Activated CD8-positive, alpha-beta memory T cell treated with anti-CD3 and anti-CD28 coated beads, Interleukin-2, amount 10 ng/mL, durations not matched to agents 7 days and 5 days (primary cell): ENCODE results near the gene LCE3D. TPM values are rescaled to one million over a fixed set of nuclear protein-coding genes. Genes with fewer than 3 reads are reported as not detected.
"Not testable (repeated sequence)": the region's sequence is repeated elsewhere in the genome, so short reads cannot be mapped to it uniquely, and the experiment has no call there.

ENCODE experiments used
- ATAC-seq: fragments of 150-1000 bp; cut with Tn5 transposase; one replicate; pipeline ENCODE4 v1.10.0; 2021; ENCODE audit warnings: moderate library complexity
- CTCF ChIA-PET: fragments of 350-600 bp; sonication (Branson Sonifier 250); formaldehyde crosslinking; loops from one replicate; lab custom pipeline; 2021; ENCODE audit warnings: antibody characterized with exemption; lab: Charles Lee
- DNase-seq: peaks from one replicate; pipeline ENCODE4 v3.0.0-alpha.2; 2020
- H3K27ac Mint-ChIP-seq: one replicate; pipeline ENCODE4 v1.8.0; 2021; ENCODE audit warnings: mild to moderate bottlenecking, mixed read lengths
- H3K27me3 Mint-ChIP-seq: one replicate; pipeline ENCODE4 v1.8.0; 2021; ENCODE audit warnings: mixed read lengths
- H3K36me3 Mint-ChIP-seq: one replicate; pipeline ENCODE4 v1.8.0; 2021; ENCODE audit warnings: mild to moderate bottlenecking, mixed read lengths
- H3K4me1 Mint-ChIP-seq: one replicate; pipeline ENCODE4 v1.8.0; 2021; ENCODE audit warnings: mixed read lengths
- H3K4me3 Mint-ChIP-seq: one replicate; pipeline ENCODE4 v1.8.0; 2021; ENCODE audit warnings: mild to moderate bottlenecking, moderate library complexity, mixed read lengths
- H3K9me3 Mint-ChIP-seq: one replicate; pipeline ENCODE4 v1.8.0; 2022; ENCODE audit warnings: low read depth, mixed read lengths
- total RNA-seq, 2 experiments: library from RNA; stranded (reverse); gene quantifications; one replicate each; pipeline ENCODE4 v1.2.3, GENCODE V29; 2021

The LCE3D gene, protein sequence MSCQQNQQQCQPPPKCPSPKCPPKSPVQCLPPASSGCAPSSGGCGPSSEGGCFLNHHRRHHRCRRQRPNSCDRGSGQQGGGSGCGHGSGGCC
- not detected for total RNA-seq

DNA sequence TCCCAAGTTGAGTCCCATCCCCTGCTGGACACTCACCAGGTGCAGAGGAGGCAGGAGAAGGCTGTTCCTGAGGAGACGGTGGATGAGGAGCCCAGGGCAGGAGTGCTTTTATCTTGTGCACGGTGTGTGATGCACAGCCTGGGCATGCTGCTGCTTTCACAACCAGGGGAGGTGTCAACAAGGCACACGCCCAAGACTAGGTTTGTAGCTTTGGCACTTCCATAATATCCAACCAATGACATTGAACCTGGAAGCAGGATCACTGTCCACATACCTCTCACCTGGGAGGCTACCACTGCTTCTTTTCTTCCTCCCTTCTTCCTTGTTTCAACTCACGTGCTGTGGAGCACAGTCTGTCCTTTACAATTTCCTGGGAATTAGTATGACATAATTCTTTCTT is at the start of gene LCE3D:
Gene LCE3D, minus strand, starts transcription at position 84 of the 400 bp plus-strand sequence. CDS start 580 bp downstream, outside the sequence.
- no peaks in the 10 kb centered on the region for H3K9me3 Mint-ChIP-seq
- CTCF ChIA-PET, result no interaction called here
- no peak within 1 kb of the TSS for H3K27ac Mint-ChIP-seq
- H3K36me3 Mint-ChIP-seq, result peaks cover 2% of the 10 kb centered on the region
- no peak for DNase-seq
- no peak for ATAC-seq
- H3K4me1 Mint-ChIP-seq, result peaks cover 26% of the 10 kb centered on the region
- H3K4me3 Mint-ChIP-seq, result no peak within 1 kb of the TSS
- peaks cover 33% of the 10 kb centered on the region for H3K27me3 Mint-ChIP-seq

DNA sequence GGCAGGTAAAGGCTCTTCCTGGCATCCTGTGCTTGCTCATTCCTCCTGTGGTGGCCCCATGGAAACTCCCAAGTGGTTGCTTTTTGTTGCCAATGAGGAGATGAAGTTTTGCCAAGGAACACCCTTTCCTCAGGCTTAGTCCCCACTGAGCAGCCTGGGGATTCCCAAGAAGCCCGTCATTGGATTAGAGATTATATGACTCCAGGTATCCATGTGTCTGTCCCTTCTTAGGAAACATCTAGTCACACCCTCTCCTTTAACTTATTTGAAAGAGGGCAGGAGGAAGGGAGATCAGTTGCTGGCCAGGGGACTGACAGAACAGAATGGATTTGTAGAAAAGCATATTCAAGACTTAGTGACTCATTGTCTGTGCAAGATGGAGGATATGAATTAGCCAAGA is 46.4 kb upstream of the LCE3D start:
- ATAC-seq (no peak), DNase-seq (no peak)
- Mint-ChIP-seq H3K4me3 (no peak overlapping the region), H3K27me3 (peaks cover 23% of the 10 kb centered on the region), H3K27ac (no peak overlapping the region), H3K4me1 (peaks cover 7% of the 10 kb centered on the region), H3K36me3 (no peaks in the 10 kb centered on the region), H3K9me3 (no peaks in the 10 kb centered on the region)
- CTCF ChIA-PET, result no interaction called here

DNA sequence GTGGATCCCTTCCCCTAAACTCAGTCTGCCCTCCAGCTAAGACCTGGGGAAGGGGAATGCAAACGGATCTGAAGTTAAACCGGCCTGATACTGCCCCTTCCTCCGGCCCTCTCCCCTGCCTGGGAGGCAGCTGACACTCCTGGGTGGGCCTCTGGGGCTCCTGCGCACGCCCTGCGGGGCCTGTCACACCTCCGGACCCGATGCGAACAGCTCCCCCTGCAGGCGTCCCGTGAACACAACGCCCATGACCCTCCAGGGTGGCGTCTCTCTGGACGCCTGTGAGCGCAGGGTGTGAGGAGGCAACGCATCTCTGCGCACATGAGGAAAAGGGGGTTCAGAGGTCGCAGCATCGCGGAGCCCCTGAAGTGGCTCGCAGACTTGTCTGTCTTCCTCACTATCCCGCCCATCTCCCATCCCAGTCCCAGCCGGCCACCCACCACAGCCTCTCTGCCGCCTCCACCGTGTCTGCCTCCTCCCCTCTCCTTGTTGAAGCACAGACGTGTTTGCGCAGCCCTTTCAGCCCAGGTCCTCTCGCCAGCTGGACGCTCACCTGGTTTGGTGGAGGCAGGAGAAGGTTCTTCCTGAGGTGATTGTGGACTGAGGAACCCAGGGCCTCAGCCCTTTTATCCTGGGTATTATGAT is 43.0 kb upstream of the LCE3D start:
- DNase-seq (peak; percentile 41), ATAC-seq (peak; percentile 61)
- Mint-ChIP-seq H3K27ac (no peak overlapping the region), H3K27me3 (peaks cover 19% of the 10 kb centered on the region), H3K4me1 (peaks cover 7% of the 10 kb centered on the region), H3K36me3 (no peaks in the 10 kb centered on the region), H3K9me3 (peaks cover 4% of the 10 kb centered on the region), H3K4me3 (no peak overlapping the region)
- CTCF ChIA-PET, result interaction anchor here (2.2 kb wide), 1 partner anchor 45 kb away, joined by 8 read pairs; no protein-coding TSS in a partner anchor

- CTCF ChIA-PET, result interaction anchor here (2.2 kb wide), 1 partner anchor 45 kb away, joined by 8 read pairs; no protein-coding TSS in a partner anchor
- Mint-ChIP-seq H3K27ac (no peak within 1 kb of the TSS), H3K36me3 (no peaks in the 10 kb centered on the region), H3K4me3 (no peak within 1 kb of the TSS), H3K9me3 (peaks cover 4% of the 10 kb centered on the region), H3K4me1 (peaks cover 7% of the 10 kb centered on the region), H3K27me3 (peaks cover 19% of the 10 kb centered on the region)
- ATAC-seq (no peak), DNase-seq (peak; percentile 45)
These were observed 42.5 kb upstream of the LCE3D start, which contains the start of gene LCE3A for GRCh38 chr1:152622803-152623202. Gene LCE3A, minus strand, starts transcription at chr1:152623103. Its CDS starts 0 bp downstream, at chr1:152623103.

- no peak overlapping the region for H3K27ac Mint-ChIP-seq
- H3K4me1 Mint-ChIP-seq, result peaks cover 7% of the 10 kb centered on the region
- ATAC-seq (no peak), DNase-seq (no peak)
- H3K4me3 Mint-ChIP-seq, result no peak overlapping the region
- peaks cover 4% of the 10 kb centered on the region for H3K9me3 Mint-ChIP-seq
- no peaks in the 10 kb centered on the region for H3K36me3 Mint-ChIP-seq
- peaks cover 19% of the 10 kb centered on the region for H3K27me3 Mint-ChIP-seq
- CTCF ChIA-PET, result no interaction called here
These were observed 41.7 kb upstream of the LCE3D start for GRCh38 chr1:152621993-152622392.

DNA sequence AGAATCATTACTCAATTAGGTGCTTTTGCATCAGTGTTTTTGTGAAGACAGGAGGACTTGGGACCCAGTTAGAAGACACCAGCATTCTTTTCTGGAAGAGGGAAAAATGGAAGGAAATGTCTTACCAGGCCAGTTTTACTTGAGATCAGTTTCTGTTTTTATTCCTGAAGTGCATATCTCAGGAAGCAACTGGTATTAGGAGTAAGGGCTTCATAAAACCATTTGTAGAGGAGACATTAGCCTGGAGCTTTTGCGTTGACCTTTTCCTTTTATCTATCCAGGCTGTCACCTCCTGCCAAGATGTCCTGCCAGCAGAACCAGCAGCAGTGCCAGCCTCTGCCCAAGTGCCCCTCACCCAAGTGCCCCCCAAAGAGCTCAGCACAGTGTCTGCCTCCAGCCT is 33.2 kb upstream of the LCE3D start, which contains the start of gene LCE3B:
Gene LCE3B, plus strand, starts transcription at position 301 of the 400 bp plus-strand sequence. Its CDS starts 0 bp downstream, at position 301.
- Mint-ChIP-seq H3K9me3 (peaks cover 2% of the 10 kb centered on the region), H3K36me3 (no peaks in the 10 kb centered on the region), H3K4me1 (no peaks in the 10 kb centered on the region), H3K27me3 (no peaks in the 10 kb centered on the region), H3K27ac (no peak within 1 kb of the TSS), H3K4me3 (no peak within 1 kb of the TSS)
- no peak for ATAC-seq
- DNase-seq, result no peak
- CTCF ChIA-PET, result no interaction called here

GRCh38 chr1:152599934-152600333 is 19.6 kb upstream of the LCE3D start, which contains the start of gene LCE3C:
Gene LCE3C, plus strand, starts transcription at chr1:152600234. Its CDS starts 498 bp downstream, at chr1:152600732.
- Mint-ChIP-seq H3K27me3 (peaks cover 3% of the 10 kb centered on the region), H3K4me1 (no peaks in the 10 kb centered on the region), H3K27ac (no peak within 1 kb of the TSS), H3K4me3 (no peak within 1 kb of the TSS), H3K9me3 (no peaks in the 10 kb centered on the region), H3K36me3 (no peaks in the 10 kb centered on the region)
- CTCF ChIA-PET, result no interaction called here
- DNase-seq (no peak), ATAC-seq (no peak)

DNA sequence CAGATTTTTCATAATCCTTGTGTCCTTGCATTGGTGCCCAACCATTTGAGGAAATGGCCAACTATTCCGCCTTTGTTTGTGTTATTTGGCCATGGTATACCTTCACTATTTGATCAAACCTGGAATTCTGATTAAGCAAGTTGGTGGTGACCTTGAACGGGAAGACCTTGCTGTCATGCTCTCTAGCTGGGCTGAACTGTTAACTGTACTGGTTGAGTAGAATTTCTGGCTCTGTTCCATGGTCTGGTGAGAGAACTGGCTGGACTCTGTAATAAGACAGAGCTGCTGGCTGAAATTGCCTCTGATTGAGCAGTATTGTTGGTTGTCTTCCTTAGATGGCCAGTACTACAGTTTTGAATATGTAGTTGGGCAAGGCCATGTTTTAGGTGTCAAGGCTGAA is 16.7 kb upstream of the LCE3D start:
- Mint-ChIP-seq H3K4me3 (no peak overlapping the region), H3K27me3 (peaks cover 2% of the 10 kb centered on the region), H3K36me3 (no peaks in the 10 kb centered on the region), H3K4me1 (no peaks in the 10 kb centered on the region), H3K27ac (no peak overlapping the region), H3K9me3 (no peaks in the 10 kb centered on the region)
- CTCF ChIA-PET, result no interaction called here
- DNase-seq (no peak), ATAC-seq (no peak)

DNA sequence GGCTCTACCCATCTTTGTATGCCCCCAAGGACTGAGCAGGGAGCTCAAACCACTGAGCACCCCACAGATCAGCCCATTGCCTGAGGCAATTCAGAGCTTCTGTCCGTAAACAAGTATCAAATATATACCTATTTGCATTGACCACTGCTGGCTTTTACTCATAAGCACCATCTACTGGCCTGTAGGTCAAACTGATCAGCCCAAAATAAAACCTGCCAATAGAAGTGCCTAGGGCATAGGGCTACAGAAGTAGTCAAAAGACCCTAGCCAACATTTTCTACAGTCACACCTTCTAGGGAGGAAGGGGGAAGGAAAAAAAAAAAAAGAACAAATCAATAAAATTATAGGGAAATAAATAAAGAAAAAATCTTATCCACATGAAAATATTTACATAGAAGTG is 5.3 kb upstream of the LCE3D start:
- CTCF ChIA-PET, result no interaction called here
- H3K4me3 Mint-ChIP-seq, result no peak overlapping the region
- H3K9me3 Mint-ChIP-seq, result no peaks in the 10 kb centered on the region
- H3K27ac Mint-ChIP-seq, result no peak overlapping the region
- H3K36me3 Mint-ChIP-seq, result no peaks in the 10 kb centered on the region
- no peaks in the 10 kb centered on the region for H3K4me1 Mint-ChIP-seq
- DNase-seq (no peak), ATAC-seq (no peak)
- peaks cover 20% of the 10 kb centered on the region for H3K27me3 Mint-ChIP-seq

DNA sequence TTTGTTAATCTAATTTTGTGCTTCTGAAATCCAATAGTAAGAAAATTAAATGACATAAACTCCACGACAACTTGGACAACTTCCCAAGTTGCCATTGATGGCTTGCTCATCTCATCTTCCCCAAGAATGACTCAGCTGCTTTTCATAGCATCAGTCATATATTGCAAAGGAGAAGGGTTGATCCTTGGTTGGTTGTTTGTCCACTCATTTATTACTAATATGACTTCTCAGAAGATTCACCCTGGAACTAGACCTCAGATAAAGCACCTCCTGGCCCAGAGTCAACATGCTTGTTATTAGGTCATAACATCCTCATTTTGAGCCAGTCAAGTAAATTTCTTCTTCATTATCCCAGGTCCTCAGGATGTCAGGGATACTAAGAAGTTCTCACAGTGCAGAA is 2.3 kb upstream of the LCE3D start:
- Mint-ChIP-seq H3K4me3 (no peak overlapping the region), H3K36me3 (no peaks in the 10 kb centered on the region), H3K27me3 (peaks cover 34% of the 10 kb centered on the region), H3K27ac (no peak overlapping the region), H3K4me1 (peaks cover 15% of the 10 kb centered on the region), H3K9me3 (no peaks in the 10 kb centered on the region)
- no peak for DNase-seq
- CTCF ChIA-PET, result no interaction called here
- ATAC-seq, result no peak

DNA sequence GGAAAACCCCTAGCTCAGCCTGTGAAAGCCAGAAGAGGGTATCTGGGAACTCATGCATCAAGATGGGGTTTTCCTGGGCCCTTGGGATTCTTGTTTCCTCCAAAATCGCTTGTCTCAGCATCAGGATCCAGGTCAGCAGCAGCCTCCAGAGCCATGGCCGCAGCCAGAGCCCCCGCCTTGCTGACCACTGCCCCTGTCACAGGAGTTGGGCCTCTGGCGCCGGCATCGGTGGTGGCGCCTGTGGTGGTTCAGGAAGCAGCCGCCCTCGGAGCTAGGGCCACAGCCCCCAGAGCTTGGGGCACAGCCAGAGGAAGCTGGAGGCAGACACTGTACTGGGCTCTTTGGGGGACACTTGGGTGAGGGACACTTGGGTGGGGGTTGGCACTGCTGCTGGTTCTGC is 790 bp downstream of the LCE3D start:
- Mint-ChIP-seq H3K4me1 (peaks cover 26% of the 10 kb centered on the region), H3K27me3 (peaks cover 39% of the 10 kb centered on the region)
- not testable (repeated sequence) for ATAC-seq, DNase-seq, H3K36me3 Mint-ChIP-seq, H3K4me3 Mint-ChIP-seq, H3K27ac Mint-ChIP-seq, H3K9me3 Mint-ChIP-seq
- CTCF ChIA-PET, result interaction anchor here (1.4 to 2.7 kb wide), 2 partner anchors 44 to 397 kb away, joined by 3 to 8 read pairs; partner anchors contain the start of gene LCE3A

- no peak overlapping the region for H3K27ac Mint-ChIP-seq
- peaks cover 26% of the 10 kb centered on the region for H3K4me1 Mint-ChIP-seq
- ATAC-seq, result peak; percentile 91
- peaks cover 45% of the 10 kb centered on the region for H3K27me3 Mint-ChIP-seq
- no peak overlapping the region for H3K4me3 Mint-ChIP-seq
- H3K36me3 Mint-ChIP-seq, result peaks cover 2% of the 10 kb centered on the region
- CTCF ChIA-PET, result interaction anchor here (2.7 kb wide), 1 partner anchor 46 kb away, joined by 8 read pairs; the partner anchor contains the start of gene LCE3A
- no peaks in the 10 kb centered on the region for H3K9me3 Mint-ChIP-seq
- DNase-seq, result peak; percentile 70
These were observed 3.1 kb downstream of the LCE3D start for GRCh38 chr1:152577168-152577567.

- DNase-seq, result no peak
- CTCF ChIA-PET, result no interaction called here
- H3K27ac Mint-ChIP-seq, result no peak within 1 kb of the TSS
- H3K4me1 Mint-ChIP-seq, result peaks cover 8% of the 10 kb centered on the region
- H3K4me3 Mint-ChIP-seq, result no peak within 1 kb of the TSS
- peaks cover 23% of the 10 kb centered on the region for H3K27me3 Mint-ChIP-seq
- no peaks in the 10 kb centered on the region for H3K9me3 Mint-ChIP-seq
- ATAC-seq, result no peak
- no peaks in the 10 kb centered on the region for H3K36me3 Mint-ChIP-seq
These were observed 13.6 kb downstream of the LCE3D start, which contains the start of gene LCE3E for GRCh38 chr1:152566681-152567080. Gene LCE3E, minus strand, starts transcription at chr1:152566780. Its CDS starts 572 bp downstream, at chr1:152566208.
